Hepatocyte (in vitro differentiated cells): ENCODE measurements around the gene MTMR10.

Source experiments
- CTCF ChIP-seq: fragments of 200-600 bp; sonication (generic); IDR thresholded peaks from 2 replicates; pipeline ENCODE4 v1.5.1; 2016; ENCODE audit warnings: antibody characterized with exemption, mild to moderate bottlenecking; ENCODE audit not compliant: poor library complexity
- EZH2 ChIP-seq: fragments of 200-600 bp; sonication (generic); IDR thresholded peaks from 2 replicates; pipeline ENCODE4 v1.6.1; 2016; ENCODE audit warnings: antibody characterized with exemption, mild to moderate bottlenecking, borderline replicate concordance

DNA sequence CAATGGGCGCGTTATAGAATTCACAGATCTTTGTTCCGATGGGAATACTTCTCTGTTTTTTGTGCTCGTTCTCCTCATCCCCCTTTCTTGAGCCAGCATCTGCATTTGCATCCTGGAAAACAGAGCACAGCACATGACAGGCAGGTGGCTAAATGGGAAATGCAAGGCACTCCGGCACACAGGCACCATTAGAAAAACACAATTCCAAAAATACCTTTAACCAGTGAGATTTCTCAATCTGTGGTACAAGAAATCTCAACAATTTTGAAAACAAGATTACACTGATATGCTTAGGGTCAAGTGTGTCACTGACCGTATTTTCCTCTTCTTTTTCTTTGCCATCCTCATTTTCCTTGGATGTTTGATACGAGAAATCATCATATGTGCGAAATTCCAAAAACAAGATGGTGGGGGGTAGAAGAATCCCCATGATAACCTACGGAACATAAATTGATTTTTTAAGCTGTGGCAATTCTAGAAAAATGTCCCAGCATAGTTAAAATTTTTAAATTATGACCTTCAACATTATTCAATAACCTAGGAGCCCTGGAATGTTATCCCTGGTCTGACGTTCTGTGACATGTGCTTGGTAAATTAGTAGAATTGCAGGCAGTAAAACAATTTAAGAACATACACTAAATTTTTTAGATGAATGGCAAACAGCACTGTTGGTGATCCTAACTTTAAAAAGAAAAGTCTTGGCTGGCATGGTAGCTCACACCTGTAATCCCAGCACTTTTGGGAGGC, 46.5 kb upstream of the MTMR10 start:
- no peak for TF ChIP-seq CTCF
- no peak for TF ChIP-seq EZH2
